Astrocyte (in vitro differentiated cells and primary cell): ENCODE data around the gene KIAA1328.
"Not testable (repeated sequence)": the region's sequence is repeated elsewhere in the genome, so short reads cannot be mapped to it uniquely, and the experiment has no call there.

ENCODE experiments used
- EZH2 ChIP-seq: IDR thresholded peaks from 2 replicates; pipeline ENCODE4 v1.6.1; 2012; ENCODE audit warnings: mild to moderate bottlenecking, low read length, inconsistent platforms; ENCODE audit not compliant: insufficient read depth
- TF ChIP-seq, protein P1 (sequence below): IDR thresholded peaks from 2 replicates; pipeline ENCODE4 v1.5.1; 2011; ENCODE audit warnings: low read depth, mild to moderate bottlenecking, inconsistent platforms, low read length, moderate library complexity; ENCODE audit not compliant: insufficient read depth

DNA sequence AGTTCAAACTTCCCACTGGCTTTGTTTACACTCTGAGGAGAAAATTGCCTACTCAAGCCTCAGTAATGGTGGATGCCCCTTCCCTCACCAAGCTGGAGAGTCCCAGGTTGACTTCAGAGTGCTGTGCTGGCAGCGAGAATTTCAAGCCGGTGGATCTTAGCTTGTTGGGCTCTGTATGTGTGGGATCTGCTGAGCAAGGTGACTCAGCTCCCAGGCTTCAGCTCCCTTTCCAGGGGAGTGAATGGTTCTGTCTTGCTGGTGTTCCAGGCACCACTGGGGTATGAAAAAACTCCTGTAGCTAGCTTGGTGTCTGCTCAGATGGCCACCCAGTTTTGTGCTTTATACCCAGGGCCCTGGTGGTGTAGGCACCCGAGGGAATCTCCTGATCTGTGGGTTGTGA is 50.9 kb downstream of the KIAA1328 start:
- TF ChIP-seq, protein P1, sequence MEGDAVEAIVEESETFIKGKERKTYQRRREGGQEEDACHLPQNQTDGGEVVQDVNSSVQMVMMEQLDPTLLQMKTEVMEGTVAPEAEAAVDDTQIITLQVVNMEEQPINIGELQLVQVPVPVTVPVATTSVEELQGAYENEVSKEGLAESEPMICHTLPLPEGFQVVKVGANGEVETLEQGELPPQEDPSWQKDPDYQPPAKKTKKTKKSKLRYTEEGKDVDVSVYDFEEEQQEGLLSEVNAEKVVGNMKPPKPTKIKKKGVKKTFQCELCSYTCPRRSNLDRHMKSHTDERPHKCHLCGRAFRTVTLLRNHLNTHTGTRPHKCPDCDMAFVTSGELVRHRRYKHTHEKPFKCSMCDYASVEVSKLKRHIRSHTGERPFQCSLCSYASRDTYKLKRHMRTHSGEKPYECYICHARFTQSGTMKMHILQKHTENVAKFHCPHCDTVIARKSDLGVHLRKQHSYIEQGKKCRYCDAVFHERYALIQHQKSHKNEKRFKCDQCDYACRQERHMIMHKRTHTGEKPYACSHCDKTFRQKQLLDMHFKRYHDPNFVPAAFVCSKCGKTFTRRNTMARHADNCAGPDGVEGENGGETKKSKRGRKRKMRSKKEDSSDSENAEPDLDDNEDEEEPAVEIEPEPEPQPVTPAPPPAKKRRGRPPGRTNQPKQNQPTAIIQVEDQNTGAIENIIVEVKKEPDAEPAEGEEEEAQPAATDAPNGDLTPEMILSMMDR = not testable (repeated sequence)
- TF ChIP-seq EZH2 = not testable (repeated sequence)
